HepG2 (cell line): Measurements from ENCODE around the gene ERRFI1. TPM values are rescaled to one million over a fixed set of nuclear protein-coding genes. Genes with fewer than 3 reads are reported as not detected.

ENCODE experiments used
- AKAP8 ChIP-seq: sonication (generic); formaldehyde crosslinking; IDR thresholded peaks from 2 replicates; pipeline ENCODE4 v1.5.1; 2020; ENCODE audit warnings: mild to moderate bottlenecking, missing genetic modification reagents
- HHEX ChIP-seq: IDR thresholded peaks from 2 replicates; pipeline ENCODE4 v1.6.1; 2016; ENCODE audit warnings: control low read depth
- KDM1A ChIP-seq: IDR thresholded peaks from 2 replicates; pipeline ENCODE4 v1.6.1; 2016; ENCODE audit warnings: missing compliant biosample characterization
- NCOR1 ChIP-seq: fragments of 200-600 bp; sonication (generic); IDR thresholded peaks from 2 replicates; pipeline ENCODE4 v1.7.0; 2017; ENCODE audit warnings: antibody characterized with exemption, low read length, borderline replicate concordance
- PAF1 ChIP-seq: IDR thresholded peaks from 2 replicates; pipeline ENCODE4 v1.6.1; 2016; ENCODE audit warnings: missing genetic modification reagents, missing compliant biosample characterization
- PHB2 ChIP-seq: fragments of 450-650 bp; IDR thresholded peaks from 2 replicates; pipeline ENCODE4 v1.6.1; 2018; ENCODE audit not compliant: partially characterized antibody
- RFX3 ChIP-seq: IDR thresholded peaks from 2 replicates; pipeline ENCODE4 v1.6.1; 2016; ENCODE audit warnings: missing biosample characterization, missing genetic modification reagents
- SNRNP70 ChIP-seq: fragments of 200-400 bp; formaldehyde crosslinking; IDR thresholded peaks from 2 replicates; pipeline ENCODE4 v1.6.1; 2017; ENCODE audit warnings: mild to moderate bottlenecking, low read depth, low read length, moderate library complexity
- TFDP1 ChIP-seq: IDR thresholded peaks from 2 replicates; pipeline ENCODE4 v1.6.1; 2016; ENCODE audit warnings: missing compliant biosample characterization, missing genetic modification reagents, borderline replicate concordance
- THAP11 ChIP-seq: IDR thresholded peaks from 2 replicates; pipeline ENCODE4 v1.6.1; 2016; ENCODE audit warnings: missing biosample characterization, missing genetic modification reagents
- ZBTB10 ChIP-seq: sonication (generic); formaldehyde crosslinking; IDR thresholded peaks from 2 replicates; pipeline ENCODE4 v1.4.0; 2020; ENCODE audit warnings: missing genetic modification reagents, borderline replicate concordance
- ZNF12 ChIP-seq: sonication (generic); formaldehyde crosslinking; IDR thresholded peaks from 2 replicates; pipeline ENCODE4 v1.5.0; 2020; ENCODE audit warnings: missing genetic modification reagents
- ZNF547 ChIP-seq: sonication (generic); formaldehyde crosslinking; IDR thresholded peaks from 2 replicates; pipeline ENCODE4 v1.5.1; 2020; ENCODE audit warnings: mild to moderate bottlenecking, missing genetic modification reagents
- ZNF646 ChIP-seq: sonication (generic); formaldehyde crosslinking; IDR thresholded peaks from 2 replicates; pipeline ENCODE4 v1.9.0; 2021; ENCODE audit warnings: mild to moderate bottlenecking, missing genetic modification reagents
- ZNF710 ChIP-seq: sonication (generic); formaldehyde crosslinking; IDR thresholded peaks from 2 replicates; pipeline ENCODE4 v1.5.0; 2020; ENCODE audit warnings: mild to moderate bottlenecking, missing genetic modification reagents, borderline replicate concordance
- ZNF878 ChIP-seq: sonication (generic); formaldehyde crosslinking; IDR thresholded peaks from 2 replicates; pipeline ENCODE4 v1.8.1; 2023; ENCODE audit warnings: mild to moderate bottlenecking, missing genetic modification reagents, moderate library complexity
- ZSCAN20 ChIP-seq: sonication (generic); formaldehyde crosslinking; IDR thresholded peaks from 2 replicates; pipeline ENCODE4 v1.4.0; 2020; ENCODE audit warnings: missing genetic modification reagents, mild to moderate bottlenecking, borderline replicate concordance
- polyA plus RNA-seq, 8 experiments: library from polyadenylated mRNA; depleted of rRNA in 3 of 8; stranded (reverse) in 7 of 8; unstranded in 1 of 8; fragments of >200 nt; fragmentation: Illumina TruSeq in 4 of 8; extraction: Trizol in 4 of 8; gene quantifications; 2 replicates each; pipeline versions ENCODE4 v1.2.1 to v1.2.3, GENCODE V29; 2011 to 2016; ENCODE audit warnings: low read depth in 4 of 8, missing spikeins in 1 of 8, mixed read lengths in 1 of 8; ENCODE audit not compliant: insufficient read depth in 1 of 8
- total RNA-seq, 5 experiments: library from RNA; depleted of rRNA; stranded (reverse); fragments of >200 nt; fragmentation: Illumina TruSeq; extraction: Trizol; gene quantifications; 2 replicates each; pipeline ENCODE4 v1.2.3, GENCODE V29; 2016; ENCODE audit warnings: low read depth in 1 of 5

The ERRFI1 gene
- total and polyA plus RNA-seq, 2 of the 13 experiments (the other 11 are each of a cell fraction or from before 2014, with no cell fraction given): 84.4 to 753 TPM

- TF ChIP-seq ZSCAN20 (CRISPR knock-in tag): peak; percentile 47; the same call in 1 of the 2 replicates
- TF ChIP-seq ZNF646: no peak
- peak; percentile 15; the same call in 1 of the 2 replicates for TF ChIP-seq KDM1A (CRISPR knock-in tag)
- TF ChIP-seq ZNF710: 0 out of 2 replicates have a peak, but pooled peaks have one; percentile 18
- peak; percentile 81 for TF ChIP-seq PAF1
- TF ChIP-seq HHEX (CRISPR knock-in tag): no peak
- no peak for TF ChIP-seq NCOR1
- TF ChIP-seq PHB2: no peak
- TF ChIP-seq ZNF878 (CRISPR knock-in tag): no peak; the same call in none of the 2 replicates
- peak; percentile 76; the same call in 1 of the 2 replicates for TF ChIP-seq TFDP1 (CRISPR knock-in tag)
- 0 out of 2 replicates have a peak, but pooled peaks have one; percentile 13 for TF ChIP-seq ZNF12 (CRISPR knock-in tag)
- no peak for TF ChIP-seq RFX3 (CRISPR knock-in tag)
- peak; percentile 69 for TF ChIP-seq THAP11 (CRISPR knock-in tag)
- peak; percentile 45; the same call in 1 of the 2 replicates for TF ChIP-seq ZNF547 (CRISPR knock-in tag)
- no peak for TF ChIP-seq SNRNP70
- no peak for TF ChIP-seq AKAP8 (CRISPR knock-in tag)
- TF ChIP-seq ZBTB10: peak; percentile 42; the same call in 1 of the 2 replicates
Measured at GRCh38 chr1:8026153-8026975, at the start of gene ERRFI1 (continued).
